DMS114 treated with DMSO at 0.1 percent for 48 hours (cell line): ENCODE data around the gene SEC61A1.

Experiments
- DNase-seq: peaks from one replicate; lab custom pipeline; 2025; ENCODE audit not compliant: unreplicated experiment; lab: John Stamatoyannopoulos, UW

The SEC61A1 gene

GRCh38 chr3:128056258-128056657 is 4.0 kb downstream of the SEC61A1 start:
- no peak for DNase-seq

GRCh38 chr3:128060473-128061381 is 8.5 kb downstream of the SEC61A1 start:
- no peak for DNase-seq

DNA sequence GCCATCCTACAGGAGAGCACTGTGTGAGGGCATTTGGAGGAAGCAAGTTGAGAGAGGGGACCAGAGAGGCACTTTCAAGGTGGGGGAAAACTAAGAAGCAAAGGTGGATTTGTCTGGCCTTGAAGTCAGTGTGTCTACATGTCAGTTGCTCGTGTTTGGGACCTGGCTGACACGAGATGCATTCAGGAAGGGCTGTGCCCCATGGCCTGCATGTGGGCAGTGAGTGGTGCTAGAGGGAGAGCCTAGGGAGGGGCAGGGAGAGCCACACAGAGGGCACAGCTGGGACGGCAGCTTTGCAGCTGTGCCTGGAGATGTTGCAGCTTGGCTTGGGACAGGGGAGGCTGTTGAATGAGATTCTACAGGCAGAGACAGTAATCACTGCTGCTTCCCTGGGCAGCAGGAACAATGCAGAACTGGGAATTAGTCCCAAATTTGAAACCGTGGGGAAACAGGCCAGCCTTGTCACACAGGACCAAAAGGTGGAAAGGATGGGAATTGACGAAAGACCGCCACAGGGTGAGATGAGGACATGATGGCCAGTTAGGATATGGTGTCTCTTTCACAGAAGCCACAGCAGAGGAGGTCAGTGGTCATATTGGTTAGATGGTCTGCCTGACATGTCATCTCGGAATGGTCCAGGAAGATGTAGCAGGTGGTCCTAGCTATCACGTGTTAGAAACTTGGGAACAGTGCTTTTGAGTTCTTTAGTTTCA is 10.0 kb downstream of the SEC61A1 start:
- no peak for DNase-seq

DNA sequence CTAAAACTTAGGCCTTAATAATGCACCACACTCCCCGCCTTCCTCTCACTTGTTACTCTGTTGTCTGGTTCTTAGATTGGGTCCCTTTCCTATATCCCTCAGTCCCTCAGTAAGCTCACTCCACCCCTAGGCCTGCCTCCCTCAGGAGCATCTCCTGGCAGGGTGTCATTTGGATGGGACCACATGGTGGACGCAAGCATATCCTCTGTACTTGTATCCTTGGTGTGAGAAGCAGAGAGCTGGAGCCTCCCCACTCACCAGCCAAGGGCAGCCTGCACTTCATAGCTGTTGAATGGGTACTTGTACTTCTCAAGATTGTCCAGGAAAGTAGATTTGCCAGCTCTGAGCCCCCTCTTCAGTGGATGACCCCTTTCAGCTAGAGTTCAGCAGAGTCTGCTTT is 11.6 kb downstream of the SEC61A1 start:
- DNase-seq, result no peak

GRCh38 chr3:128064962-128065361 is 12.7 kb downstream of the SEC61A1 start:
- DNase-seq, result no peak

GRCh38 chr3:128066114-128066513 is 13.9 kb downstream of the SEC61A1 start:
- no peak for DNase-seq

DNA sequence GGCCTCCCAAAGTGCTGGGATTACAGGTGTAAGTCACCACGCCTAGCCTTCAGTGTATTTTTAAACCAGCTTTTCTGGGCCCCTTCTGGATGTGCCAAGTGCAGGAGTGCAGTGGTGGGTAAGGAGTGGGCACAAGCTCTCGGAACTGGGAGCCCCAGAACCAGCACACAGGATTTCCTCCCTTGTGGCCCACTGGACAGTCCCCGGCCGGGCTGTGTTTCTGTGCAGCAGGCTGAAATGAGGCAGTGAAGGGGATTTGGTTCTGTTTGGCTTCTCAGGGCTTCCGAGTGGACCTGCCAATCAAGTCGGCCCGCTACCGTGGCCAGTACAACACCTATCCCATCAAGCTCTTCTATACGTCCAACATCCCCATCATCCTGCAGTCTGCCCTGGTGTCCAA is 14.4 kb downstream of the SEC61A1 start:
- DNase-seq, result no peak

DNA sequence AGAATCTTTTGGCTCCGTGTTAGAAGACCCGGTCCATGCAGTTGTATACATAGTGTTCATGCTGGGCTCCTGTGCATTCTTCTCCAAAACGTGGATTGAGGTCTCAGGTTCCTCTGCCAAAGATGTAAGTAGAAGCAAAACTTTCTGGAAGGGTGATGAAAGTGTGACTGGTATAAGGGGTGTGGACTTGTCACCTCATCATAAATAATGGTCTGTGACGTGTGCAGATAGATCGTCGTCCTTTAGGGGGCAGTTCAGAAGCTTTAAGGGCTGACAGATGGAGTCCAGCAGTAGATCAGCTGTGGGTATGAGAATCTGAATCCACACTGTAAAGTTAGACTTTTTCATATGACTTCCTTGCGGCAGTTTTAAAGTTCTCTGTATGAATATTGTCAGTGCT is 15.3 kb downstream of the SEC61A1 start:
- no peak for DNase-seq

GRCh38 chr3:128068156-128068620 is 16.0 kb downstream of the SEC61A1 start:
- peak; percentile 40 for DNase-seq

- DNase-seq, result no peak
Observed at GRCh38 chr3:128069271-128069670, 17.0 kb downstream of the SEC61A1 start.

DNA sequence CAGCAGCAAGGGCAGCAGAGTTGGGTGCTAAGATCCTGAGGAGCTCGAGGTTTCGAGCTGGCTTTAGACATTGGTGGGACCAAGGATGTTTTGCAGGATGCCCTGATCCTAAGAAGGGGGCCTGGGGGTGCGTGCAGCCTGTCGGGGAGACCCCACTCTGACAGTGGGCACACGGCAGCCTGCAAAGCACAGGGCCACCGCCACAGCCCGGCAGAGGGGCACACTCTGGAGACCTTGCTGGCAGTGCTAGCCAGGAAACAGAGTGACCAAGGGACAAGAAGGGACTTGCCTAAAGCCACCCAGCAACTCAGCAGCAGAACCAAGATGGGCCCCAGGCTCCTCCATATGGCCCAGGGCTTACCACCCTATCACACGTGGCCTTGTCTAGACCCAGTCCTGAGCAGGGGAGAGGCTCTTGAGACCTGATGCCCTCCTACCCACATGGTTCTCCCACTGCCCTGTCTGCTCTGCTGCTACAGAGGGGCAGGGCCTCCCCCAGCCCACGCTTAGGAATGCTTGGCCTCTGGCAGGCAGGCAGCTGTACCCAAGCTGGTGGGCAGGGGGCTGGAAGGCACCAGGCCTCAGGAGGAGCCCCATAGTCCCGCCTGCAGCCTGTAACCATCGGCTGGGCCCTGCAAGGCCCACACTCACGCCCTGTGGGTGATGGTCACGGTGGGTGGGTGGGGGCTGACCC is 18.8 kb downstream of the SEC61A1 start:
- DNase-seq, result no peak

DNA sequence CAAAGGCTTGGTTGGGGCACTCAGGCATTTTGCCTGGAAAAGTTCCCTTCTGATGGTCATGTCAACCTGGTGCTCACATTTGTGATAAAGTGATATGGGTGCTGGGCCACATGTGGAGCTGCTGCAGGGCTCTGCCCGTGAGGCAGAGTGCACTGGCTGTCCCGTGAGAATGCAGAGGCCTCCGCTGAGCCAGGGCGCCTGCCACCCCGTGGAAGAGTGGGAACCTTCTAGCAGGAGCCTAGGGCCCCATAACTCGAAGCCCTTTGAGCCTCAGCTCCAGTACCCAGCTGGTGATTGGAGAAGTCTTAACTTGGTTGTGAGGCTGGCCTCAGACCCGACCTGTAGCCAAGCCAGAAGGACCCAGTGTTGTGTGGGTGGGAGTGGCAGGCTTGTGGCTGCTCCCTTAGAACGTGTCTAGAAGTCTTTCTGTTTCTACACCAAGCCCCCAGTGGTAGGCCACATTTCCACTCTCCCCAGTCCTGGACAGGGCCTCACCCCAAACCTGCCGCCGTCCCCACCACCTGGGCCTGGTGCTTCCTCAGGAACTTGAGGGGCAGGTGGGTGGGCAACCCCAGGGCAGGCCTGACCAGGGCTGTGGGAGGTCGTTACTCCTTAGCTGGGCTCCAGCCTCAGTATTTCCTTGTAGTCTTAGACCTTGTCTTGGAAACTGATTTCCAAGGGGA is 19.7 kb downstream of the SEC61A1 start:
- no peak for DNase-seq

DNA sequence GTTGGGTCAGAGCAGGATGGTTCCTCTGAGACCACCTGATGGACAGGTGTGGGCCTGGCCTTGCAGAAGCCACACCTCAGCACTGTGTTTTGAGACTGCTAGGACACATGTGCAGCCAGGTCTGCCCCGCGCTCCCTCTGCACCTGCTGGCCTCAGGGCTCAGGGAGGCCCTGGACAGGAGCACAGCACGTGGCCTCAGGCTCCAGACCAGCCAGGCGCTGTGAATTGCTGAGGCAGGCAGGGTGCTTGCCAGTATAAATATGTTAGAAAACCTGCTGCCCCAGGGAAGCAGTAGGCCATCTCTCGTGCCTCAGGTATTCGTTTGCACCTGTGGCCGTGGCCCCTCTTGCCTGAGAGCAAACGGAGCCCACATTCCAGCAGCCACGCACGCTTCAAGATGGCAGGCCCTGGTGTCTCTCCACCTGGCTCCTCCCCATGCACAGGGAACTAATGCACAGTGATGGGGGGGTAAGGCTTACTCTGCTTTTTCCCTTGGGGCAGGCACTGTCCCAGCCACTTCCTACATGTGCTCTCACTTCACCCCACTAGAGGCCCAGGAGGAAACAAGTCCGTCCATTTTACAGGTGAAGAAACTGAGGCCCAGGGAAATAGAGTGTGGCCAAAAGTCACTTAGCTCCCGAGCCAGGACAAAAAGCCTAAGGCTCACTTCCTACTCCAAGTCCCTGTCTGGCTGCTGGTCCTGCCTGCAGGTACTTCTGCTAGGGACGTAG is 20.4 kb downstream of the SEC61A1 start:
- no peak for DNase-seq

DNA sequence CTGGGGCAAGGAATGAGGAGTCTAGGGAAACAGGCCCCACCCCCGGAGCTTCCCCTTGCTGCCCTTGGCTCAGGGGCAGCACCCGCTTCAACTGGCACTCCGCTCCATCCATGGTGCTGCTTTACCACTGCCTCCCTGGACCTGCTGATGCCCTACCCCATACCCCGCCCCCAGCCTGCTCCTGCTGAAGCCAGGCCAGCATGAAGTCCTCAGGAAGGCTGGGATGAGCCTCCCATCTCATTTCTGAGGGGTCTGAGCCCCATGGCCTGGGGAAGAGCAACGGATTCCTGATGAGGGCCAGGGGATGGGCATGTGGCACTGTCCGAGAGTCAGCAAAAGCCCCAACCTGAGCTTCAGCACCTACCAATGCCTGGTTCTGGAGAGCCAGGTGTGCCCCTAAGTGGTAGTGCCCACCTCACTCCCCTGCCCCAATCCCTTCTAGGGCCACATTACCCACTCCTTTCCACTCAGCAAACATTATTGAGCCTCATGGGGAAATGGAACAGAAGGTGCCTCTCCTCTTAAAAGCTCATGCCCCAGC is 21.0 kb downstream of the SEC61A1 start:
- DNase-seq, result no peak

DNA sequence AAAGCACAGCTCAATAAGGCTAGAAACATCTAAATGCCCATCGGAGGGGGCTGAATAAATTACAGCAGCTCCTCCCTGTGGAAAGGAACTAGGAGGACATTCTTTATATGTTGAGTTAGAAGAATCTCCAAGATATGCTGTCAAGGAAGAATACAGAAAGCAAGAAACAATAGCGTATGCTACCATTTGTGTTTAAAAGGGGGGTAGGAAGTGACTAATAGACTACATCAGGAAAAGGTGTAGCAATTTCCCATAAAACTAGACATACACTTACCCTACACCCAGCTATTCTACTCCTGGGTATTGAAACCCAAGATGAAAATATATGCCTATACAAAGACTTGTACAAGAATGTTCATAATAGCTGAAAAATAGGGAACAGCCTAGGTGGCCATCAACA is 21.6 kb downstream of the SEC61A1 start:
- no peak for DNase-seq

DNA sequence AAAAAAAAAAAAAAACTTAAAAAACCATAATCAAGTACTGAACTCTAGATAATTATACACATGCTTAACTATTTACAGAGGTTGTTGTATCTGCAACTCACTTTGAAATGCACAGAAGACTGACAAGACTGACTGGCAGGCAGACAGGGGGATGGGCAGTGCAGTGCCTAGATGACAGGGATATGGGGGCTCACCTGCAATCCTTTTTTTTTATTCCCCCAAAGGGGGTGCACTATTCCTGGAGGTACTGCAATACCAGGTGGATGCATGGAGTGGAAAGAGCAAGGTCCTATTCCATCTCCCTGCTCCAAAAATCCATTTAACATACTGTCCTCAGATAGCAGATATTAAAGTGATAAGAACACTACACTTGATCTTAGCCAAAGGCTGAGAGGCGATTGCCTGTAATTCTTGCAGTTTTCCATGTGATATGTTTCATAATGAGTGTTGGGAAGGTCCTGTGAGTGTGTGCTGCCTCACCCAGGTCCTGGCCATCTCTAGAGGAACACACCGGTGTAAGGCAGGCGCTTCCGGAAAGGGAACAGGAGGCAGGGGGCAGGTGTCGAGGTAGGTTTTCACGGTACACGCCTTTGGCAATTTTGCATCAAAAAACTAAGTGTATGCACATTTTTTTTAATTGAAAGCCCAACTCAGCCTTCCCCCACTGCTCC is 22.7 kb downstream of the SEC61A1 start:
- no peak for DNase-seq

GRCh38 chr3:128075522-128076482 is 23.6 kb downstream of the SEC61A1 start:
- DNase-seq, result no peak

GRCh38 chr3:128076483-128077201 is 24.4 kb downstream of the SEC61A1 start:
- no peak for DNase-seq
